DND-41 (cell line): ENCODE results near the gene PCDH1.

Experiments
- CTCF ChIP-seq: IDR thresholded peaks from 2 replicates; pipeline ENCODE4 v1.5.1; 2012; ENCODE audit warnings: borderline replicate concordance, low read length, moderate library complexity, mild to moderate bottlenecking; ENCODE audit not compliant: poor library complexity, severe bottlenecking; ENCODE audit errors: extremely low read depth
- EZH2 ChIP-seq: IDR thresholded peaks from 3 replicates; pipeline ENCODE4 v1.6.1; 2012; ENCODE audit warnings: borderline replicate concordance, low read depth, mild to moderate bottlenecking, moderate library complexity, low read length, inconsistent platforms; ENCODE audit not compliant: severe bottlenecking

- TF ChIP-seq CTCF (no peak), EZH2 (no peak)
These were observed 3.0 kb upstream of the PCDH1 start for GRCh38 chr5:141880961-141881801.
